Activated T-cell treated with anti-CD3 and anti-CD28 coated beads, Interleukin-2, amount 50 U/mL, for 48 hours (primary cell): ENCODE data around the gene CEP43.
A peak's percentile ranks its signal among the peaks of the same experiment; 100 is the strongest.

Source experiments
- DNase-seq, 2 experiments: peaks; one replicate each; pipeline ENCODE4 v3.0.0-alpha.2; 2020

CEP43 gene

GRCh38 chr6:166969390-166970002, 29.7 kb upstream of the CEP43 start:
- DNase-seq = no peak

DNA sequence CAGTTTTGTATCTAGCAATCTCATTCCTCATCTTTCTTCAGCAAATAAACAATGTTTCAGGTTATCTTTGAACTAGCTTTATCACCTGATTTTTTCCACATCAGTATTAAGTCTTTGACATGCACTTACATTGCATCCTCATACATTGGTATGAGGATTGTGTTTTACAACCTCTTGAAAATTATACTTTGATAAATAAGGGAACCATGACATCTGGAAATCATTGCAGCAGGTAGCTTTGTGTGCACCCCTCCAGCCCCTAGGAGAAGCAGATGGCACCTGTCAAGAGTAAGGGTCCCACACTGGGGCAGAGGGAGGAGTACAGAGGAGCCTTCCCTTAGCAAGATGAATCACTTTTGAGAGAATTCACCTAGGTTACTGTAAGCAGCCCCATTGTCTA, 29.1 kb upstream of the CEP43 start:
- DNase-seq = no peak

DNA sequence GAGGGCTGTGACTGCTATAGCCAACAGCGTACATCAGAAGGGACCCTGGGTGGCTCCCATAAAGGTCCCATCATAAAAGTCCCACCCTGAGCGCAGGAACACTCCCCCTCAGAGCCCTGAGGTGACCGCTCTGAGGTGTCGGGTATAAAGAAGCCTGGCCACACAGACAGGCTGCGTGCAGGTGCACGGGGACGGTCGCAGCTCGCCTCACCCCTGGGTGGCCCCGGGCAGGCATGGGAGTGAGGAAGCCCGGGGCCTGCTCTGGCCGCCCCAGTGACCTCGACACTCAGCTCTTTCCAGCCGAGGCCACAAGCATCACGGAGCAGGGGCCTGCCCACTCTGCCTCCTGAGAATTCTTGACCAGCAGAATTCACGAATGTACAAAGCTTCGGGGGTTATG, 28.4 kb upstream of the CEP43 start:
- no peak for DNase-seq

GRCh38 chr6:166971271-166971670, 27.9 kb upstream of the CEP43 start:
- no peak for DNase-seq

DNA sequence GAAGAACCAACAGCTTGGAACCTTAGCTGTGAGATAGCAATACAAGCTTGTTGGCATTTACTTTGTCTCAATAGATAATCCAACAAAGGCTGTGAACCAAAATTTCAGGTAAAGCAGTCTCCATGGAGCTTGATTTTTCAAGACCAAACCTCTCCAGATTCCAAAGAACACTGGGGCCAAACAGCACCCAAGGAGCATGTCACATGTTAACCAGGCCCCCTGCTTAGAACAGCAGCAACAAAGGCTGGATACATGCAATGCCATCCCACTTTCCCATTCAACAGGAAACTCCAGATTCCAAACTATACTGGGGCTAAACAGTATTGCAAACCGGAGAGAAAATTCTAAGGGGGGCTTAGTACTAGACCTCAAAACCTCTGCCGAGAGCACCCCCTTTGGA, 27.1 kb upstream of the CEP43 start:
- no peak for DNase-seq

DNA sequence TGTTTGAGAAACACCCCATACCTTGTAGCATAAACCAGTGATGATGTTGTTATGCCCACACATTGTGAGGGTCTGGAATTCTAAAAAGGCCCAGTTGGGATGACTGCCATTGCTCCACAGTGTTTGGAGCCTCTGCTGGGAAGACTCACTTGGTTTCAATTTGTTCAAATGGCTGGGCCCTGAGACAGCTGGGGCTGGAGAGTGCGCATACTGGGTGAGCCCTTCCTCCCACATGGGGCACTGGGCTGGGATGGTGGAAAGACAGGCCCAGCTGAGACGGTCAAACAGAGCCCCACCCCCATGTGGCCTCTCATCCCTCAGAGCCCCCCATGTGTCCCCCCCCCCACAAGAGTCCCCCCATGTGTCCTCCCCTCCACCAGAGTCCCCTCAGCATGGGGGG, 22.6 kb upstream of the CEP43 start:
- no peak for DNase-seq

DNA sequence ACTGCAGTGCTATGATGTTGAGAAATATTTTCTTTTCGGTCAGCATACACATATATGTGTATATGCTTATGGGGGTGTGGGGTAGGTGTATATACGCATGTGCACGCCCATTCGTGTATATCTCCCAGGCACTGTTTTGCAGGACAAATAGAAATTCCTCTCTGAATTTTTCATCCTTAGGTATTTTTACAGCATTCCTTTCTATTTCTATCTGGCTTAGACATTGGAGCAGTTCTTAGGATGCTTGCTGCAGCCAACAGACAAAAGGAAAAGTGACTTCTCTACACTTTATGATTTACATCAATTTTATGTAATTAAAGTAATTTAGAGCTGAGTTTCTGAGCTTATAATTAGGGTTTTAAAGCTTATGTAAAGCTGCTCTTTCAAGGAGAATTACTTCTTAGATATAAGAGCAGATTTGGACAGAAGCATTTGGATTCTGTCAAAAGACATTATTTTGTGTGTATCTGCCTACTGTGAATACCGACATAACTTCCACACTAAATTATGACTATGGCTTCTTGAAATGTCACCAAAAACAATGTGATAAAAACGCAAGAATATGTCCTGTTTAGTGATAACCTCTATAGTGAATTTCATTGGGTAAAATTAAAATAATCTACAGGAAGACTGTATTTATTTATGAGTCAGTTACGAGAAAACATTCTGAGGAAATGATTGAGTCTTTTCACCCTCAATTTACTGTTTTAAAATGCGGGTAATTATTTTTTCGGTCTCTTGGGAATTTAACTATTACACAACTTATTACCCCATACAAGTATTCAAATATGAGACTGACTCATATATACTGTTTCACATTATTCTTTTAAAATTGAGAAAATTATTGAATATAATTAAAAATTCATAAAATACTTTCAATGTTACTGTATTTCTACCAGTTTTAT, 21.3 kb upstream of the CEP43 start:
- DNase-seq = no peak

- no peak for DNase-seq
These were observed 18.5 kb upstream of the CEP43 start for GRCh38 chr6:166980738-166981137.

DNA sequence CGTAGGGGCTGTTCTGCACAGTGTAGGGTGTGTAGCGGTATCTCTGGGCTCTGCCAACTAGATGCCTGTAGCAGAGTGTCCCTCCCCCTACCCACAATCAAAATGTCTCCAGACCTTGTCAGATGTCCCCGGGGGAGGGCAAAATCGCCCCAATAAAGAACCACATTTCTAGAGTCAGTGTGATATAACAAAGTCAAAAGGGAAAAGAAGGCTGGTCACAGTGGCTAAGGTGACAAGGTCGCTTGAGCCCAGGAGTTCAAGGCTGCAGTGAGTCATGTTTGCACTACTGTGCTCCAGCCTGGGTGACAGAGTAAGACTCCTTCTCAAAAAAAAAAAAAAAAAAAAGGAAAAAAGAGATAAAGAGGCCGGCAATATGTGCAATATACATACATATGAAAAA, 11.7 kb upstream of the CEP43 start:
- DNase-seq = no peak

- DNase-seq = no peak
These were observed 11.3 kb upstream of the CEP43 start for GRCh38 chr6:166987930-166988329.

DNA sequence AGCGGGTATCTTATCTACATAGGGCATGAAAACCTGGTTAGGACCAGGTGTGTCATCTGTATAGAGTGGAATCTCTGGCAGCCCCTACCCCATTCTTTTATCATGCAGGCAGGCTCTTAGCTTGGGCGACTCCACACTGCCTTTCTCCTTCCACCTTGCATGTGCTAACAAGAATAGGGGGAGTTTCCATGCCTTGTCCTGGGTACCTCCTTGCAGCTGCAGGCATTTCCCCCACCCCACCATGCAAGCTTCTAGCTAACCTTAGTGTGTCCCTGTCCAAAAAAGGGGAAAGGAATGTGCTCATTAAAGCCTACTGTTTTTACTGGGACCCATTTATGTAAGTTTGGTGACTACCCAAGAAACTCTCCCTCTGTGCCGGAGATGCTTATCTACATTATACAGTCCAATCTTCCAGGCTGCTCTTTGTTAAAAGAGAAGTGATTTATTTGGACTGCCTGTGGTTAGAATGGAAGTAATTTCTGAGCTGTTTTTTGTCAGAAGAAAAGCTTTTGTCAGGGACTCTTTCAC, 10.5 kb upstream of the CEP43 start:
- no peak for DNase-seq

DNA sequence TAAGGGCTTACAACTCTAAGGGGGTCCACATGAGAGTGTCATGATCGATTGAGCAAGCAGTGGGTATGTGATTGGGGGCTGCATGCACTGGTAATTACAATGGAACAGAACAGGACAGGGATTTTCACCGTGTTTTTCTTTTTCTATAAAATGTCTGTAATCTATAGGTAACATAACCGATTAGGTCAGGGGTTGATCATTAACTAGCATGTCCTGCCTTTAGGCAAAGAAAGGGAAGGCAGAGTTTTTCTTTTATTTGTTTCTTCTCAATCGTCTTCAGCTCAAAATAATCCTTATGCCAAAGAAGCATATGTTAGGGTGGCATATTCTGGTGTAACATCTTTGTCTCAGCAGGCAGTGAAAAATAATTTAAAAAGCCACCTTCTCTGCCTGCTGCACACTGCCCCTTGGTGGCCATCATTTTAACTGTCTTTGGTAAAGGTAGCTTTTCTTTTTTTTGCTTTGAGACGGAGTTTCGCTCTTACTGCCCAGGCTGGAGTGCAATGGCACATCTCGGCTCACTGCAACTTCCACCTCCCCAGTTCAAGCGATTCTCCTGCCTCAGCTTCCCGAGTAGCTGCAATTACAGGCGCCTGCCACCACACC, 9.7 kb upstream of the CEP43 start:
- DNase-seq = peak; percentile 50 to 52

DNA sequence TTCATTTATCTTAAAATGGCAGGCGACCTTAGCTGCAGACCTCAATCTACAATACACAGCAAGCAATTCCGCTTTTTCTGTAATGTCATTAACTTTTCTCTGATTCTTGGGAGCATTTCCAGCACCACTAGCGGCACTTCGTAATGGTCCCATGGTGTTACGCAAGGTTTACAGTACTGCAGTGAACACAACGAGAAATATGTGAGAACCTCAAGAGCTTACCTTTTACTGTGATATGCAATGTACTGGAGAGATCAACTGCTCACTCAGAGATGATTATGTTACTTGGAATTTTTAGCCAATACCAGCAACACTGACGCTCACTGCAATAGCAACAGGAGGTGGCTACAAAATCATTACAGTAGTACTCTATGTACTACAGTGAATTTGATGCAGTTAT, 2.8 kb upstream of the CEP43 start:
- no peak for DNase-seq

GRCh38 chr6:166997348-166997747, 1.8 kb upstream of the CEP43 start:
- no peak for DNase-seq

DNA sequence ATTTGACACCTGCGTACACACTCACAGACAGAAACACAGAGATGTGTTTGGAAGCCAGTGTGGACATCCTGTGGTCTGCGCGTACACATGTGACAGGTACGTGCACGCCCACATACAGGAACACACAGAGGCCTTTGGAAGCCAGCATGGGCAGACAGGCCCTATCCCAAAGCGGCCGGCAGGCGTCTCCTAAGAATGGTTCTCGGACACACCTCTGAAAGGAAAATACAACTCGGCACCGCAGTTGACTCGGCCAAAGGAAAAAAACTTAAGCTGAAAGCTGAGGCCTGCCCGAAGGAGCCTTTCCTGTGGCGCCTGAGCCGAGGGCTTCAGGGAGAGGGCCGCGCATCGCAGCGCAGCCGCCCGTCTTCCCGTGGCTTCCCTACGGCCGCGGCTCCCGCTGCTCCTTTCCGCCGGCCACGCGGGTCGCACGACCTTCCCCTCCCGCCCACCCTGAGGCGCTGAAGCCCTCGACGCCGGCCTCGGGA, 1.4 kb upstream of the CEP43 start:
- peak; percentile 78 for DNase-seq

DNA sequence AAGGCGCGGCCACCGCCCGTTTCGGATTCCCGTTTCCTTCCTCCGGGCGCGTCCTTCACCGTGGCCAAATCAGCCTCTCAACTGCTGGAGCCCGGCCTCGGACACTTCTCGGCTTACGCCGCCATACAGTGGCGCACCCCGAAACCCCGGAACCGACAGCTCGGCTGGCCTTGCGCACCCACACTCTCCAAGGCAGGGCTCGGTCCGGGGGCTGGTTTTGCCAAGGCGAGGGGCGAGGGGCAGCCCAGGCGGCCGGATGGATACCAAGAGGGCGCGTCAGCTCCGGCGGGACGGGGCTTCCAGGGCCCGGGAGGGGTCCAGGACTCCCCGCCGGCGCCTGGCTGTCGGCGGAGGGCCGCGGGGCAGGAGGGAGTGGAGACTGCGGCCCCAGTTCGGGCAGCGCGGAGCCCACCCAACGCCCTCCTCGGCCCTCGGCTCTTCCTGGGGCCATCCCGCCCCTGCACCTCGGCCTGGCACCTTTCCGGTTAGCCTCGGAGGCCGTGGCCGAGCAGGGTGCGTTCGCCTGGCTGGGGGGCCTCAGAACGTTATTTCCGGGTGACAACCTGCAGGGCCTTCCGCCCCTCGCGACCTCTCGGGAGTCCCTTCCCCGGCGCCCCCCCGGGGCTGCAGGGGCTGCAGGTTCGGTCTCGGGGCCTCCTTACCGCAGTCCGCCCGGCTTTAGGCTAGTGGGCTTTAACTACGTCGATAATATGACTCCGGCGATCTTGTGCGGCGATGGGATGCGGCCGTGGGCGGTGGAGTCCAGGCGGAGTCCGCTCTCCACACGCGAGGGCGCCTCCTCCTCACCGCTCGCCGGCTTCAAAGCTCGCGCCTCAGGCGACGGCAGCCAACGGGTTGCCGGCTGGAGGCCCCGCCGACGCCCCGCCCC, 697 bp upstream of the CEP43 start:
- peak; percentile 44 to 57 for DNase-seq

DNA sequence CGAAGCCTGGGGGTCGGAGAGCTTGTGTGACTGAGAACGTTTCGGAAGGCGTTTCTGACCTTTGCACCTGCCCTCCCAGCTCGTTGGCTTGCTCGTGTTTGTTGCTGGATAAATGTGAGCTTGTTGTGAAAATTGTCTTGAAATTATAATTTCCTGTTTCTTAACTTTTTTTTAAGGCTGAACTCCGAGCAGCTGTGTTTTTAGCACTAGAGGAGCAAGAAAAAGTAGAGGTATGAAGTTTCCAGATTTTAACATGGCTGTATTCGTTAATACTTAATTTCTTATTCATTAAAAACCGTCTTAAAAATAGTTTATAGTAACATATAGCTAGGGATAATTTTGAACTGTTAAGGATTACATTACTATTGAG, 672 bp downstream of the CEP43 start:
- DNase-seq = no peak

DNA sequence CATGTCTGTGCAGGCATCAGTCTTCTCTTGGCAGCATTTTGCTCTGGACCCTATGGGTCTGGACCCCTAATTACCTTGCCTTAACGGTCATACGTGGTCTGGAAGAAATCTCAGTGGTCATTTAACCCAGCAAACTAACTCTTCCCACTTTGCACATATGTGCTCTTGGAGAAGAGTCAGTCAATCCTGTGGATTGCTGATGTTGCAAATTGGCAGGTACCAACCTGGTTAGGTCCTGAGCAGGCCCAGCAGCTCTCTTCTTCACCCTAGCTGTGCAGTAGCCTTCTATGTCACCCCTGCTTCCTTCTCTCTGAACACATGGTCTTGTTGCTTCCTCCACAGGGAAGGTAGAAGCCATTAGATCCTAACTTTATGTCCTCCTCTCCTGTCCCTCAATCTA, 1.6 kb downstream of the CEP43 start:
- DNase-seq = no peak

GRCh38 chr6:167005350-167006159, 6.4 kb downstream of the CEP43 start:
- no peak for DNase-seq

- no peak for DNase-seq
These were observed 8.8 kb downstream of the CEP43 start for GRCh38 chr6:167007985-167008384.

DNA sequence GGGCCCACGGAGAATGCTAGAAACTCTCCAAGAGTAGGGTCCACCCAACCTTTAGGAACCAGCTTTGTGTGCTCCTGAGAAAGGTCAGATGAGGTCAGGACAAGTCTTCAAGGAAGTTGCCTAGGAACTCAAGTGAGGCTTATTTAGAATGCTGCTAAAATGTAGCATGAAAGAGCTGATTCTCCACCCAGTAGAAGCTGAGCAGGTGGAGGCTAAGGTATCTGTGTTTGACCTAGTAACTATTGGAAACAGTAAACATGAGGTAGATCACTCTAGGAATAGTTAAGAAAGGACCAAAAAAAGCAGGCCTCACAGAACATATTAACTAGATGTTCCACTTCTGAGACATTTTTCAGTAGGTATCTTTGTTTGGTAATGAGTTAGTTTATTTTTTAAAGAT, 13.9 kb downstream of the CEP43 start:
- DNase-seq = no peak

DNA sequence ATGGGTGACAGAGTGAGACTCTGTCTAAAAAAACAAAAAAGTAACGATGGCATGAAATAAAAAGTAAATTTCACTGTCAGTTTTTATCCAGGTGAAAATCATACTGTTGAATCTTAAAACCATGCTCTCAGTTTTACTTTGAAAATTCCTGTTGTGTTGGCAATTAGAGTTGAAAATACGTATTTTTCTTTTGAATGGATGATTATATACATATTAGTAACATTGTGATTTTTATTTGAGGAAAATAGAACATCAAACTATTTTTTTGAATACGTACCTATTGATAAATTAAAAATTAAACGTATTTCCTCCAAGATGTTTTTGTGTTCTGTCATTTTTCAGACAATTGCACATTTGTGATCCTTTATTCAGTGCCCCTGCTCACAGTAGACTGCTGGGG, 14.7 kb downstream of the CEP43 start:
- DNase-seq = no peak
